HCT116 (cell line): ENCODE data around the gene CFAP54. TPM values are rescaled to one million over a fixed set of nuclear protein-coding genes. Genes with fewer than 3 reads are reported as not detected.

ENCODE experiments used
- ATAC-seq: fragments of 200-7000 bp; cut with Tn5 transposase; 2 replicates; pipeline ENCODE4 v1.9.1; 2020; ENCODE audit warnings: mild to moderate bottlenecking, moderate library complexity
- BruUV-seq: library from RNA; stranded (reverse); fragments of 400-500 nt; replicated peaks from 2 replicates; lab custom pipeline; 2021; lab: Mats Ljungman, UMichigan
- CTCF ChIA-PET: fragments of 300-600 bp; sonication (Branson Sonifier 250); formaldehyde crosslinking; loops from one replicate; lab custom pipeline; 2021; ENCODE audit warnings: antibody characterized with exemption; lab: Charles Lee
- POLR2A ChIA-PET: fragments of 300-600, 350-600 bp; sonication (Branson Sonifier 250); formaldehyde crosslinking; loops from one replicate; lab custom pipeline; 2021; ENCODE audit warnings: antibody characterized with exemption; lab: Charles Lee
- RAD21 ChIA-PET, 2 experiments: fragments of 300-600 bp; sonication (Branson Sonifier 250); formaldehyde crosslinking; loops; one replicate each; lab custom pipeline; 2023; ENCODE audit warnings: low total read pairs in 2 of 2; ENCODE audit not compliant: uncharacterized antibody in 2 of 2, unreplicated experiment in 2 of 2, low non-redundant PET in 1 of 2; lab: Charles Lee
- DNase-seq: peaks from one replicate; pipeline ENCODE4 v3.0.0-alpha.2; 2010; ENCODE audit warnings: low read depth, low spot score
- H2AFZ ChIP-seq: fragments of 200-600 bp; shearing (Covaris generic), sonication (generic); 2 replicates; pipeline ENCODE4 v1.6.1; 2017; ENCODE audit warnings: low read depth, mixed run types, mixed read lengths, antibody characterized with exemption, low read length; ENCODE audit not compliant: poor library complexity, severe bottlenecking
- H3K27ac ChIP-seq: 2 replicates; pipeline ENCODE4 v1.5.1; 2012; ENCODE audit warnings: low read depth, low read length
- H3K27me3 ChIP-seq: fragments of 200-600 bp; sonication (generic); 2 replicates; pipeline ENCODE4 v1.6.1; 2016; ENCODE audit warnings: mixed run types, low read length, mixed read lengths; ENCODE audit not compliant: insufficient read depth
- H3K36me3 ChIP-seq, 2 experiments: fragments of 200-500 bp in 1 of 2; fragments of 200-600 bp in 1 of 2; sonication (Bioruptor generic) in 1 of 2; sonication (generic) in 1 of 2; 2 replicates each; pipeline versions ENCODE4 v1.5.1 to v1.6.1; 2014 to 2016; ENCODE audit warnings: low read length in 2 of 2, inconsistent platforms in 1 of 2, mixed read lengths in 1 of 2, mixed run types in 1 of 2; ENCODE audit not compliant: insufficient read depth in 2 of 2, control insufficient read depth in 1 of 2
- H3K4me1 ChIP-seq, 2 experiments: fragments of 200-600 bp in 1 of 2; sonication (generic) in 1 of 2; 2 replicates each; pipeline versions ENCODE4 v1.5.1 to v1.6.1; 2012 to 2017; ENCODE audit warnings: low read length in 2 of 2, inconsistent platforms in 1 of 2, mild to moderate bottlenecking in 1 of 2, mixed read lengths in 1 of 2, mixed run types in 1 of 2, moderate library complexity in 1 of 2; ENCODE audit not compliant: insufficient read depth in 2 of 2, control insufficient read depth in 1 of 2
- H3K4me2 ChIP-seq: fragments of 200-600 bp; sonication (generic); 2 replicates; pipeline ENCODE4 v1.6.1; 2017; ENCODE audit warnings: mixed run types, low read length, mixed read lengths
- H3K4me3 ChIP-seq, 2 experiments: fragments of 200-600 bp in 1 of 2; sonication (generic) in 1 of 2; replicated peaks in 1 of 2; 2 replicates each; pipeline ENCODE4 v1.5.1; 2011 to 2016; ENCODE audit warnings: low read length in 2 of 2, control low read depth in 1 of 2, low read depth in 1 of 2, mild to moderate bottlenecking in 1 of 2, mixed read lengths in 1 of 2, mixed run types in 1 of 2
- H3K79me2 ChIP-seq: fragments of 200-600 bp; sonication (generic); 2 replicates; pipeline ENCODE4 v1.6.1; 2017; ENCODE audit warnings: mild to moderate bottlenecking, mixed run types, low read length, moderate library complexity, mixed read lengths; ENCODE audit not compliant: insufficient read depth
- H3K9ac ChIP-seq: fragments of 200-600 bp; sonication (generic); 2 replicates; pipeline ENCODE4 v1.6.1; 2016; ENCODE audit warnings: low read length, mixed read lengths
- H3K9me2 ChIP-seq: fragments of 200-600 bp; sonication (generic), shearing (Covaris generic); 2 replicates; pipeline ENCODE4 v1.6.1; 2017; ENCODE audit warnings: mixed run types, mild to moderate bottlenecking, moderate library complexity; ENCODE audit not compliant: insufficient read depth
- H3K9me3 ChIP-seq, 2 experiments: fragments of 200-500 bp in 1 of 2; fragments of 200-600 bp in 1 of 2; sonication (Bioruptor generic) in 1 of 2; sonication (generic) in 1 of 2; 2 replicates each; pipeline ENCODE4 v1.6.1; 2014 to 2017; ENCODE audit warnings: low read length in 2 of 2, mixed read lengths in 2 of 2, inconsistent platforms in 1 of 2, low read depth in 1 of 2, mild to moderate bottlenecking in 1 of 2, mixed run types in 1 of 2, moderate library complexity in 1 of 2; ENCODE audit not compliant: control insufficient read depth in 1 of 2, insufficient read depth in 1 of 2
- H4K20me1 ChIP-seq: fragments of 200-600 bp; sonication (generic), shearing (Covaris generic); 2 replicates; pipeline ENCODE4 v1.6.1; 2017; ENCODE audit warnings: mixed run types, mild to moderate bottlenecking, moderate library complexity; ENCODE audit not compliant: insufficient read depth
- CEBPB ChIP-seq: IDR thresholded peaks from 2 replicates; pipeline ENCODE4 v1.6.1; 2012; ENCODE audit warnings: low read depth
- ELF1 ChIP-seq: IDR thresholded peaks from 2 replicates; pipeline ENCODE4 v1.6.1; 2012; ENCODE audit warnings: low read depth, borderline replicate concordance
- EZH2 ChIP-seq: fragments of 200-600 bp; sonication (generic); IDR thresholded peaks from 2 replicates; pipeline ENCODE4 v1.6.1; 2017; ENCODE audit warnings: antibody characterized with exemption, mixed run types
- EZH2phosphoT487 ChIP-seq: fragments of 200-600 bp; IDR thresholded peaks from 2 replicates; pipeline ENCODE4 v1.6.1; 2018; ENCODE audit warnings: antibody characterized with exemption, borderline replicate concordance
- FOSL1 ChIP-seq: IDR thresholded peaks from 2 replicates; pipeline ENCODE4 v1.6.1; 2012; ENCODE audit warnings: low read depth
- JUND ChIP-seq: IDR thresholded peaks from 2 replicates; pipeline ENCODE4 v1.6.1; 2012
- POLR2A ChIP-seq: IDR thresholded peaks from 2 replicates; pipeline ENCODE4 v1.7.0; 2011; ENCODE audit warnings: borderline replicate concordance; ENCODE audit not compliant: insufficient read depth, insufficient read length; ENCODE audit errors: extremely low read depth
- POLR2AphosphoS5 ChIP-seq: IDR thresholded peaks from 2 replicates; pipeline ENCODE4 v1.6.1; 2011; ENCODE audit warnings: mild to moderate bottlenecking, low read depth, low read length, moderate library complexity
- RAD21 ChIP-seq: IDR thresholded peaks from 2 replicates; pipeline ENCODE4 v1.6.1; 2012; ENCODE audit warnings: low read depth, mild to moderate bottlenecking
- REST ChIP-seq: IDR thresholded peaks from 2 replicates; pipeline ENCODE4 v1.6.1; 2012; ENCODE audit warnings: low read depth
- SP1 ChIP-seq: IDR thresholded peaks from 2 replicates; pipeline ENCODE4 v1.6.1; 2012; ENCODE audit warnings: low read depth
- ZNF274 ChIP-seq: fragments of 200-500 bp; sonication (Bioruptor generic); IDR thresholded peaks from 2 replicates; pipeline ENCODE4 v1.6.1; 2014; ENCODE audit warnings: mild to moderate bottlenecking, low read depth, low read length, inconsistent platforms
- intact Hi-C: fragments of 100-400 bp; cut with micrococcal nuclease; formaldehyde crosslinking; loops from 2 replicates; pipeline ENCODE4 v1.10.0; 2022
- total RNA-seq: library from RNA; stranded (reverse); gene quantifications from one replicate; pipeline ENCODE4 v1.2.1, GENCODE V29; 2021; ENCODE audit not compliant: unreplicated experiment
- TF ChIP-seq, protein P1 (sequence below): IDR thresholded peaks from 2 replicates; pipeline ENCODE4 v1.6.1; 2012

CFAP54 gene
- total RNA-seq, 1 experiment from 2014 or later, result 0.25 TPM

DNA sequence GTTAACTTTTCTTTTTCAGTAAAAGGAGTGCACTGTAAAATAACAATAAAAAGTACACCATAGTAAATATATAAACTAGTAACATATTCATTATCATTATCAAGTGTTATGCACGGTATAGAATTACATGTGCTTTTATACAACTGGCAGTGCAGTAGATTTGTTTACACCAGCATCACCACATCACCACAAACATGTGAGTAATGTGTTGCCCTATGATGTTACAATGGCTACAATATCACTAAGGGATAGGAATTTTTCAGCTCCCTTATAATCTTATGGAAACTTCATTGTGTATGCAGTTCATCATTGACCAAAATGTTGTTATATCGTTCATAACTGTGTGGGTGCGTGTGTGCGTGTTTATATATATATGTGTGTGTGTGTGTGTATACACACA lies 394.2 kb downstream of the CFAP54 start:
- no peaks in the 10 kb centered on the region for H3K9me2 ChIP-seq
- no peaks in the 10 kb centered on the region for H3K36me3 ChIP-seq
- H3K9ac ChIP-seq, result no peak overlapping the region
- intact Hi-C loops, result no loop called here
- ChIA-PET RAD21 (no interaction called here), CTCF (no interaction called here), POLR2A (no interaction called here)
- no peak for DNase-seq
- ATAC-seq, result no peak
- H3K9me3 ChIP-seq, result no peaks in the 10 kb centered on the region
- peaks cover 4% of the 10 kb centered on the region; the same call in 1 of the 2 replicates for H3K27me3 ChIP-seq
- H2AFZ ChIP-seq, result no peak overlapping the region
- H3K4me3 ChIP-seq, result no peak overlapping the region
- no peak overlapping the region for H3K27ac ChIP-seq
- H3K4me2 ChIP-seq, result no peak overlapping the region
- H3K79me2 ChIP-seq, result no peaks in the 10 kb centered on the region
- H3K4me1 ChIP-seq, result no peaks in the 10 kb centered on the region
- BruUV-seq, result no TSS peak
- no peaks in the 10 kb centered on the region for H4K20me1 ChIP-seq
- no peak for TF ChIP-seq POLR2A
- TF ChIP-seq POLR2AphosphoS5, result no peak
- TF ChIP-seq, protein P1, sequence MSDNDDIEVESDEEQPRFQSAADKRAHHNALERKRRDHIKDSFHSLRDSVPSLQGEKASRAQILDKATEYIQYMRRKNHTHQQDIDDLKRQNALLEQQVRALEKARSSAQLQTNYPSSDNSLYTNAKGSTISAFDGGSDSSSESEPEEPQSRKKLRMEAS, result no peak
- TF ChIP-seq SP1, result no peak
- no peak for TF ChIP-seq CEBPB
- TF ChIP-seq EZH2, result no peak
- TF ChIP-seq, all 23 proteins: peak for 0

GRCh38 chr12:96886998-96887677 lies 397.8 kb downstream of the CFAP54 start:
- POLR2A ChIA-PET, result no interaction called here
- H3K9ac ChIP-seq, result no peak overlapping the region
- no peak for DNase-seq
- no TSS peak for BruUV-seq
- intact Hi-C loops, result no loop called here
- no peaks in the 10 kb centered on the region for H3K79me2 ChIP-seq
- RAD21 ChIA-PET, result no interaction called here
- no peak overlapping the region for H3K27ac ChIP-seq
- H4K20me1 ChIP-seq, result no peaks in the 10 kb centered on the region
- CTCF ChIA-PET, result no interaction called here
- no peaks in the 10 kb centered on the region for H3K36me3 ChIP-seq
- no peaks in the 10 kb centered on the region for H3K9me2 ChIP-seq
- H3K27me3 ChIP-seq, result no peaks in the 10 kb centered on the region
- ATAC-seq, result no peak
- H2AFZ ChIP-seq, result no peak overlapping the region
- H3K9me3 ChIP-seq, result no peaks in the 10 kb centered on the region
- peaks cover 0 to 7% of the 10 kb centered on the region in 2 experiments; a peak in 2 of 4 replicates for H3K4me1 ChIP-seq
- no peak overlapping the region for H3K4me3 ChIP-seq
- no peak for TF ChIP-seq ZNF274
- TF ChIP-seq ELF1, result no peak
- TF ChIP-seq POLR2A, result no peak
- TF ChIP-seq CEBPB, result no peak
- TF ChIP-seq RAD21, result no peak
- TF ChIP-seq REST, result no peak
- TF ChIP-seq FOSL1, result no peak
- no peak for TF ChIP-seq EZH2phosphoT487
- no peak for TF ChIP-seq JUND
- no peak overlapping the region for H3K4me2 ChIP-seq
